Endometrial microvascular endothelial cells (primary cell): Measurements from ENCODE around the gene PPM1A. TPM values are rescaled to one million over a fixed set of nuclear protein-coding genes. Genes with fewer than 3 reads are reported as not detected.
"Not testable (repeated sequence)": the region's sequence is repeated elsewhere in the genome, so short reads cannot be mapped to it uniquely, and the experiment has no call there.

Source experiments
- in situ Hi-C: cut with HindIII; loops from 2 replicates; pipeline ENCODE4 v1.10.0; 2017; ENCODE audit warnings: low sequenced_read_pairs, low pct_unique_long_range_greater_than_20kb; ENCODE audit errors: inconsistent ontology term
- total RNA-seq: library from RNA; depleted of rRNA; stranded (reverse); fragments of >200 nt; gene quantifications from one replicate; pipeline ENCODE4 v1.2.3, GENCODE V29; 2015; ENCODE audit errors: inconsistent ontology term

Gene PPM1A
- total RNA-seq, 1 donor from 2014 or later: 19.5 TPM

GRCh38 chr14:60304509-60304908 is 55.5 kb downstream of the PPM1A start:
- in situ Hi-C loops: no loop called here

GRCh38 chr14:60309867-60310552 is 61.0 kb downstream of the PPM1A start:
- in situ Hi-C loops: no loop called here

- in situ Hi-C loops: no loop called here
These were observed 62.4 kb downstream of the PPM1A start for GRCh38 chr14:60311417-60311816.

GRCh38 chr14:60313093-60313492 is 64.1 kb downstream of the PPM1A start:
- in situ Hi-C loops: no loop called here

- in situ Hi-C loops: no loop called here
These were observed 66.4 kb downstream of the PPM1A start for GRCh38 chr14:60315196-60315990.

- in situ Hi-C loops: no loop called here
These were observed 68.6 kb downstream of the PPM1A start for GRCh38 chr14:60317609-60318008.

GRCh38 chr14:60320860-60321259 is 71.8 kb downstream of the PPM1A start:
- in situ Hi-C loops: not testable (repeated sequence)

GRCh38 chr14:60323199-60323896 is 74.3 kb downstream of the PPM1A start:
- in situ Hi-C loops: no loop called here

- in situ Hi-C loops: no loop called here
These were observed 75.8 kb downstream of the PPM1A start for GRCh38 chr14:60324837-60325236.

- in situ Hi-C loops: no loop called here
These were observed 77.3 kb downstream of the PPM1A start for GRCh38 chr14:60326274-60326673.

- in situ Hi-C loops: no loop called here
These were observed 78.7 kb downstream of the PPM1A start for GRCh38 chr14:60327447-60328331.

GRCh38 chr14:60328583-60328982 is 79.6 kb downstream of the PPM1A start:
- in situ Hi-C loops: no loop called here

- in situ Hi-C loops: no loop called here
These were observed 80.3 kb downstream of the PPM1A start for GRCh38 chr14:60329274-60329673.

GRCh38 chr14:60331201-60332045 is 82.4 kb downstream of the PPM1A start:
- in situ Hi-C loops: no loop called here

- in situ Hi-C loops: no loop called here
These were observed 83.0 kb downstream of the PPM1A start for GRCh38 chr14:60332046-60332399.

- in situ Hi-C loops: no loop called here
These were observed 83.8 kb downstream of the PPM1A start for GRCh38 chr14:60332869-60333268.

GRCh38 chr14:60339571-60339970 is 90.5 kb downstream of the PPM1A start:
- in situ Hi-C loops: no loop called here

- in situ Hi-C loops: no loop called here
These were observed 94.6 kb downstream of the PPM1A start for GRCh38 chr14:60343571-60344071.
